Measurements from ENCODE around the gene SYNPO.

Gene SYNPO

GRCh38 chr5:150642991-150643710, 2.7 kb downstream of the SYNPO start:
- DNase-seq, result no peak

GRCh38 chr5:150644058-150644457, 3.6 kb downstream of the SYNPO start:
- DNase-seq, result no peak

GRCh38 chr5:150644514-150644913, 4.1 kb downstream of the SYNPO start:
- DNase-seq, result no peak

GRCh38 chr5:150645070-150645700, 4.7 kb downstream of the SYNPO start:
- DNase-seq, result no peak

DNA sequence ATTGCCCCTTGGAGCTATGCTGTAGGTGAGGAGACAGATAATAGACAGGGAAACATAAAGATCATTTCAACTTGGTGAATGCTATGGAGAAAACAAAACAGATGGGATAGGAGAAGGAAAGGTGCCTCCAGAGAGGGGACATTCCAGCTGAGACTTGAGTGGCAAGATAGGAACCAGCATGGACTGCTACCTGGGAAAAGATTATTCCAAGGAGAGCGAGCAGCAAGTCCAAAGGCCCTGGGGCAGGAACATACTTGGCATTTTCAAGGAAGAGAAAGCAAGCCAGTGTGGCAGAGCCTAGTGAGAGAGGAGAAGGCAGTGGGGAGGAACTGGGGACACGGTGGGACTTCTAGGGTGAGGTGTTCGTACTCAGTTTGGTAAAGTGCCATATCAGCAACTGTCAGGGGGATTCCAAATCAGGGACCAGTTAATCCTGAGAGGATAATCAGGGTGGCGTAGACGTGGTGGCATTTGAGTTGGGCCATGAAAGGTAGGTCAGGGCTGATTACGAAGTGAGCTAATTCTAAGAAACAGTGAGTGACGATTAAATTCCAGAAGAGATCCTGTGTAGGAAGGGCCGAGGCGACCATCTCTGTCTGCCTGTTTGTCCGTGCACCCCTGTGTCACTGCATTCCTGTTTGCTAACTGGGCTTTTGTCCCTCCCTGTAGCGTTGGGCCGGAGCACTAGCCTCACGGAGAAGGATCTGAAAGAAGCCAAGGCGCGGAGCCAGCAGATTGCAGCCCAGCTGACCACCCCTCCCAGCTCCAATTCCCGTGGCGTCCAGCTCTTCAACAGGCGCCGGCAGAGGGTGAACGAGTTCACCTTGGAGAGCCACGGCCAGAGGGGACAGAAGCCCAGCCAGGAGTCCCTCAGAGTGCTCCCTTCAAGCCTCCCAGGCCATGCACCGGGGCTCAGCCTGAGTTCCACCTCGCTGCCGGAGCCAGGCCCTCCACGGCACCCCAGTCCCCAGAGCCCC, 7.1 kb downstream of the SYNPO start:
- DNase-seq, result no peak

GRCh38 chr5:150648294-150649107, 8.0 kb downstream of the SYNPO start:
- no peak for DNase-seq

GRCh38 chr5:150649108-150650020, 8.9 kb downstream of the SYNPO start:
- DNase-seq, result no peak

- no peak for DNase-seq
These were observed 9.9 kb downstream of the SYNPO start for GRCh38 chr5:150650021-150651006.

GRCh38 chr5:150651382-150651781, 10.9 kb downstream of the SYNPO start:
- DNase-seq, result no peak

DNA sequence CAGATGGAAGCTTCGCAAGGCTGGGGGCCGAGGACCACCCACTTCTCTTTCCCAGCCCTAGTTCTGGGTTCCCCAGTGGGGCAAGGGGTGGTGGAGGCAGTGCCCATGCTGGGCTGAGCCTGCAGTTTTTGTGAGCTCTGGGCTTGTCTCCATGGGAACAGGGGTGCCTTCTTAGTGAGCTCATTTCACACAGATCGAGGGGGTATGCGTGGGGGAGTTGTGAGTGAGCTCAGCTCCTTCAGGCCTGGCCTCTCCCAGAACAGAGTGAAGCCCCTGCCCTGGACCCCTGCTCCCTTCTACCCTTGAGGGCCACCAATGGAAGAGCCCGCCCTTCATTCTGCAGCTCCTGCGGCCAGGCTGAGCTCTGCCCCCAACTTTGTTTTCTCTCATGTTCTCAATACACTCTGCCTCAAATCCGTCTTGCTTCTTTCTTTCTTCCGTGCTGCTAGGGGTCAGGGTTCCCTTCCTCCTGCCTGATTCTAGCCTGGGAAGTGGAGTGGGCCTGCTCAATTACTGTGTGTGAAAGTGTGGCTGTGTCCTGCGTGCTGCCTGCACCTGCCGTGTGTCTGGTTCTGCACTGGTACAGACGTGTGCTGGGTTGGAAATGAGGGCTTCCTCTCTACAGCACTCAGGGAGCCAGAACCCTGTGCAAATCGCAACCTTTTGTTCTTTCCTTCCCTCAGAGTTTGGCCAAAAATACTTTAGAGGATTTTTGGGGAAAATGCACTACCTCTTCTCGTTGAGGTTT, 11.6 kb downstream of the SYNPO start:
- DNase-seq, result no peak

GRCh38 chr5:150653145-150653761, 12.8 kb downstream of the SYNPO start:
- DNase-seq, result no peak

- DNase-seq, result no peak
These were observed 13.5 kb downstream of the SYNPO start for GRCh38 chr5:150653762-150654556.

DNA sequence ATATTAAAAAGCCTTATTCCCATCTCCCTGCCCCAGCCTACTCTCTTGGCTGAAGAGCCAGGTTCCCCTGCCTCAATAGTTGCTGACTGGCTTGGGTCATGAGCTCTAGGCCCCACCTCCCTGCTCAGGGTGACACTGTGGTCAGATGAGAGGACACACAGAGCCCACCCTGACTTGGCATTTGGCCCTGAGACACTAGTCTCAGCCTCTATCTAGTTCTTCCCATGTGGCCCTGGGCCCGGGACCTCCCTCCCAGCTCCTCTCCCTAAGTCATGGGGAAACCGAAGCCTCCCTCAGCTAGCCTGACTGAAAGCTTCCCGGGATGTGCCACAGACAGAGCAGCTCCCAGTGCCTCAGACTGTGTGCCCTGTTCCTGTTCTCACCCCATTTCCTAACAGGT, 14.8 kb downstream of the SYNPO start:
- DNase-seq, result no peak

- DNase-seq, result peak; percentile 76 to 81
These were observed 16.0 kb downstream of the SYNPO start for GRCh38 chr5:150656191-150657132.

- no peak for DNase-seq
These were observed 17.7 kb downstream of the SYNPO start for GRCh38 chr5:150658121-150658520.

DNA sequence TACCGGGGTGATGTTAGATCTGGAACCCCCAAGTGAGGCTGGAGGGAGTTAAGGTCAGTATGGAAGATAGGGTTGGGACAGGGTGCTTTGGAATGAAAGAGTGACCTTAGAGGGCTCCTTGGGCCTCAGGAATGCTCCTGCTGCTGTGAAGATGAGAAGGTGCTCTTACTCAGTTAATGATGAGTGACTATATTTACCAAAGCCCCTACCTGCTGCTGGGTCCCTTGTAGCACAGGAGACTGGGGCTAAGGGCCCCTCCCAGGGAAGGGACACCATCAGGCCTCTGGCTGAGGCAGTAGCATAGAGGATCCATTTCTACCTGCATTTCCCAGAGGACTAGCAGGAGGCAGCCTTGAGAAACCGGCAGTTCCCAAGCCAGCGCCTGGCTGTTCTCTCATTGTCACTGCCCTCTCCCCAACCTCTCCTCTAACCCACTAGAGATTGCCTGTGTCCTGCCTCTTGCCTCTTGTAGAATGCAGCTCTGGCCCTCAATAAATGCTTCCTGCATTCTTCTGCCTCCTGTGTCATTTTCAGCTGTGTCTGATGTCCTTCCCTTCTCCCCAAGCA, 18.3 kb downstream of the SYNPO start:
- DNase-seq, result no peak

All from activated T-cell treated with anti-CD3 and anti-CD28 coated beads, Interleukin-2, amount 50 U/mL, for 48 hours (primary cell).